NCI-H2227 (cell line): ENCODE measurements around the gene ZNF609.
A peak's percentile ranks its signal among the peaks of the same experiment; 100 is the strongest.

Experiments used
- DNase-seq: peaks from one replicate; lab custom pipeline; 2025; ENCODE audit not compliant: unreplicated experiment; lab: John Stamatoyannopoulos, UW

Gene ZNF609

DNA sequence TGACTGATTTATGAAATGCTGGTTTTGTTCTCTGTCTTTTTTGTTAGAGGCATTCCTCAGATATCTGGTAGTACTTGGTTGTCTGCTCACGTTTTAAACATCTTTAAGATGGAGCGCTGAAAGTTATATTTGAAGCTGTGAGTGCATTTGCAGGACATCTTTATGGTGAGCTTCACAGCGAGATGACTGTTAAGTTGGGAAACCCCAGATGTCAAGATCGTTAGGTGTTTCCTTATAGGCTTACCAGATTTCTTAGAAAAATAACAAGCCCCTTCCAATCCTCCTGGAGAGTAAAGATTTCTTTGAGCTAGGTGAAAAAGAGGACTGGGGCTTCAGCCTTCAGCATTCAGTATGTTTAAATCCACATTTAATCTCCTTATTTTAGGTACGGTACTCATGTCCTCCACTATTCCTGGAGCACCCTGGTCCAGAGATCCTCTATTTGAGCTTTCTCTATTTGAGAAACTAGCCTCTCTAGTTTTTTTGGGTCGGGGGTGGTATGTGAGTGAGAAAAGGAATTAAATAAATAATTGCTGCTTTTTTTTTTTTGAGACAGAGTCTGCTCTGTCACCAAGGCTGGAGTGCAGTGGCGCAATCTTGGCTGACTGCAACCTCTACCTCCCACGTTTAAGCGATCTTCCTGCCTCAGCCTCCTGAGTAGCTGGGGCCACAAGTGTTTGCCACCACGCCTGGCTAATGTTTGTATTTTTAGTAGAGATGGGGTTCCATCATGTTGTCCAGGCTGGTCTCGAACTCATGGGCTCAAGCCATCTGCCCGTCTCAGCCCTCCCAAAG lies 72.3 kb downstream of the ZNF609 start:
- DNase-seq, result no peak

DNA sequence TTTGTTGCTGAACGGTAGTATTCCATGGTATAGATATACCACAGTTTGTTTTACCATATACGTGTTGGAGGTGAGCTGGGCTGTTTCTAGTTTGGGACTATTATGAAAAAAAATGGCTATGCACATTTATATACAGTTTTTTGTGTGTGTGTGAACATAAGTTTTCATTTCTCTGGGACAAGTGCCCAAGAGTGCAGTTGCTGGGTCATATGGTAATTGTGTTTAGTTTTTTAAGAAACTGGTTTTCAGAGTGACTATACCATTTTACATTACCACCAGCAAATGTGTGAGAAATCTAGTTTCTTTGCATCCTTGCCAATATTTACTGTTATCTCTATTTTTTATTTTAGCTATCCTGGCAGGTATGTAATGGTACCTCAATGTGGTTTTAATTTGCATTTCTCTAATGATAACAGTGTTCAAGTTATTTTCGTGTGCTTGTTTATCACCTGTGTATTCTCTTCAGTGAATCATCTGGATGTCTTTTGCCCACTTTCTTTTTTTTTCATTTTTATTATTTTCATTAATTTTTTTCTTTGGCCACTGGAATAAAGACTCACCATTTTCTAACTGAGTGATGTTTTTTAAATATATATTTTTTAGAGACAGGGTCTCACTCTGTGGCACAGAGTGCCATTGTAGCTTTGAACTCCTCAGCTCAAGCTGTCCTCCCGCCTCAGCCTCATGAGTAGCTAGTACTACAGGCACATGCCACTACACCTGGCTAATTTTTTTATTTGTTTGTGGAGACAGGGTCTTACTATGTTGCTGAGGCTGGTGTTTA lies 75.3 kb downstream of the ZNF609 start:
- no peak for DNase-seq

DNA sequence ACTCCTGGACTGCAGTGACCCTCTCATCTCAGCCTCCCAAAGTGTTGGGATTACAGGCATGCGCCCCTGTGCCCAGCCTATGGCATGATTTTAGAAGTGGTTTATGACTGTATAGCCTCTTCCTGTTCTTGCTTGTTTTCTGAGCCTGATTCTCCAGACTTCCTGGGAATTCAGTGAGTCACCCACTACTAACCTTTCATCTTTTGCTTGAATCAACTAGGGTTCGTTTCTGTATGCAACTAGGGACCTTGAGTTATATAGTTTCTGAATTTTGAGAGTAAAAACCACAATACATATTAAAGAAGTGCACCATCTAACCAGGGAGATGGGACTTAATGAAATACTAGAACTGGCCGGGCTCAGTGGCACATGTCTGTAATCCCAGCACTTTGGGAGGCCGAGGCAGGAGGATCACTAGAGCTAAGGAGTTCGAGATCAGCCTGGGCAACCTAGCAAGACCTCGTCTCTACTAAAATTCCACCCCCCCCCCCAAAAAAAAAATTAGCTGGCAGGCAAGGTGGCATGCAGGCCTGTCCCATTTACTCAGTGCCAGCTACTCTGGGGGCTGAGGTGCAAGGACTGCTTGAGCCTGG lies 76.0 kb downstream of the ZNF609 start:
- no peak for DNase-seq

DNA sequence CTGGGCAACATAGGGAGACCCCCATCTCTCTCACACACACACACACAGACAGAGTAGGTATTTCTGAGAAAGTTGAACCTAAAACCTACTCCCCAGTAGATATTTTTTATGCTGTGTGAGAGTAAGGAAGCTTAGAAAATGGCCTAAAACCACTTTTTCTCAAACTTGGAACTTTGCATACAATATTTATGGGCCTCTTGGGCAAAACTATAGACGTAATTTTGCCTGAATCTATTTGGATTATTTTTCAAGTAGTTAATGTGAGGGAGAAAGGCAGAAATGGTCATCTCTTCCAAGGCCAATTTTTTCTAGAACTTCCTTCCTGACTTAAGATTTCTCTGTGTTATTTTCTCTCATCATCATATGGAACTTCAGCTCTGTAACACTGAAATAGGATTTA lies 81.7 kb downstream of the ZNF609 start:
- no peak for DNase-seq

DNA sequence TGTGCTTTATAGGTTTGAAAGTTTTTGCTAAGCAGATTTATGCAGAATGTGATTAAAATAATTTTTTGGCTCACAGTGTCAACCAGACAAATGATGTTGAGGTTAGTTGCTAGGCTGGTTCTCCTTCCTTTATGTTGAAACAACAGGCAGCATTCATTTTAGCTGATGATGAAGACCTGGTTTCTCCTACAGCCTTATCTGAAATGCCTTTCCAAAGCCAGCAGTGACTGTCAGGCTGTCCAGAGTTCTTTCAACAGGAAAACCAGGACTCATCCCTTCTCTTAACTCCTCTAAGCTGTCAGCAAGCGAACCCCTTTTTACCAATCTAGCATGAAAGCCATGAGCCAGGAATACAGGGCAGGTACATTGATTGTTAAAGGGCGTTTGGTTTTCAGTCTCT lies 84.1 kb downstream of the ZNF609 start:
- no peak for DNase-seq

DNA sequence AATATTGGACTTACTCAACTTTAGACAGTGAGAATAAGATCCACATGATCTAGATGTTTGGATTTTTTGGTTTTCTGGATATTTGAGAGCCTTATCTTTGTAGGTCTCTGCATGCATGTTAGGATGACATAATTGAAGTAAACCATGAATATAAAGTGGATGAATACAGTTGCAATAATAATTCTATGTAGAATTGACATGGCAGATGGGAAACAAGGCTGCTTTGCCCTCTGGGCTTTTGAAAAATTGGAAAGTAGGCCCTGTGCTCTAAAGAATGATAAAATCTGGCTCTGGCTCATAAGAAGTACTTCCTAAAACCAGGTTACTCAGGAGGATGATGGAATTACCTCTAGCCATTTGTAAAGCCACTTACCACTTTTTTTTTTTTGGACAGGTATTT lies 86.9 kb downstream of the ZNF609 start:
- no peak for DNase-seq

DNA sequence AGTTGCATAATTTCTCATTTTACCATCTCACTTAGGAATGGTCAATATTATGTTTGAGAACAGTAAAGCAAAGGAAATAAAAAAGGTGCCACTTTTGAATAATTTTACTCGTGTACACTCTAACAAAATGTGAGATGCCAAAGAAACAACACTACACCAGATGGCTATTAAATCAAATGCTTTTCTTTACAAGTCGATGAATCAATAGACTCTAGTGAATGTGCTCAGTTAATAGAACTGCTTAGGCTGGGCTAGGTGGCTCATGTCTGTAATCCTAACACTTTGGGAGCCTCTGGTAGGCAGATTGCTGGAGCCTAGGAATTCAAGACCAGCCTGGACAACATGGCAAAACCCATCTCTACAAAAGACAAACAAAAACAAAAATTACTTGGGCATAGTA lies 87.9 kb downstream of the ZNF609 start:
- DNase-seq, result no peak

DNA sequence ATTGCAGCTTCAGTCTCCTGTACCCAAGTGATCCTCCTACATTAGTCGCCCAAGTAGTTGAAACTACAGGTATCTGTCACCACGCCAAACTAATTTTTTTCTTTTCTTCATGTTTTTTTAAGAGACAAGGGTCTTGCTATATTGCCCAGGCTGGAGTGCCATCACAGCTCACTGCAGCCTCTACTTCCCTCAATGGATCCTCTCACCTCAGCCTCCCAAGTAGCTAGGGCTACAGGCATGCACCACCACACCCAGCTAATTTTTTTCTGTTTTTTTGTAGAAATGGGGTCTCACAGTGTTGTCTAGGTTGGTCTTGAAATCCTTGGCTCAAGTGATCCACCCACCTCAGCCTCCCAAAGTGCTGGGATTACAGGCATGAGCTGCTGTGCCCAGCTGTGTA lies 89.5 kb downstream of the ZNF609 start:
- no peak for DNase-seq

DNA sequence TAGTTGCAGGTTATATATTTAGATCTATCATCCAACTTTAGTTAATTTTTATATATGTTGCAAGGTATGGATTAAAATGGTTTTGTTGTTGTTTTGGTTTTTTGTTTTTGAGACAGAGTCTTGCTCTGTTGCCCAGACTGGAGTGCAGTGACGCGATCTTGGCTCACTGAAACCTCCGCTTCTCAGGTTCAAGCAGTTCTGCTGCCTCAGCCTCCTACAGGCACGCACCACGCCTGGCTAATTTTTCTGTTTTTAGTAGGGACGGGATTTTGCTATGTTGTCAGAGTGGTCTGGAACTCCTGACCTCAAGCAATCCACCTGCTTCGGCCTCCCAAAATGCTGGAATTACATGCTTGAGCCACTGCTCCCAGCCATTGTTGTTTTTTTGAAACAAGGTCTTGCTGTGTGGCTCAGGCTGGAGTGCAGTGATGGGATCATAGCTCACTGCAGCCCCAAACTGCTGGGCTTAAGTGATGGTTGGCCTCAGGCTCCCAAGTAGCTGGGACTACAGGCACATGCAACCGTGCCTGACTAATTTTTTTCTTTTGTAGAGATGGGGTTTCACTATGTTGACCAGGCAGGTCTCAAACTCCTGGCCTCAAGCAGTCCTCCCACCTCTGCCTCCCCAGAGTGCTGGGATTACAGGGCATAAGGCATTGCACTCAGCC lies 92.0 kb downstream of the ZNF609 start:
- no peak for DNase-seq

DNA sequence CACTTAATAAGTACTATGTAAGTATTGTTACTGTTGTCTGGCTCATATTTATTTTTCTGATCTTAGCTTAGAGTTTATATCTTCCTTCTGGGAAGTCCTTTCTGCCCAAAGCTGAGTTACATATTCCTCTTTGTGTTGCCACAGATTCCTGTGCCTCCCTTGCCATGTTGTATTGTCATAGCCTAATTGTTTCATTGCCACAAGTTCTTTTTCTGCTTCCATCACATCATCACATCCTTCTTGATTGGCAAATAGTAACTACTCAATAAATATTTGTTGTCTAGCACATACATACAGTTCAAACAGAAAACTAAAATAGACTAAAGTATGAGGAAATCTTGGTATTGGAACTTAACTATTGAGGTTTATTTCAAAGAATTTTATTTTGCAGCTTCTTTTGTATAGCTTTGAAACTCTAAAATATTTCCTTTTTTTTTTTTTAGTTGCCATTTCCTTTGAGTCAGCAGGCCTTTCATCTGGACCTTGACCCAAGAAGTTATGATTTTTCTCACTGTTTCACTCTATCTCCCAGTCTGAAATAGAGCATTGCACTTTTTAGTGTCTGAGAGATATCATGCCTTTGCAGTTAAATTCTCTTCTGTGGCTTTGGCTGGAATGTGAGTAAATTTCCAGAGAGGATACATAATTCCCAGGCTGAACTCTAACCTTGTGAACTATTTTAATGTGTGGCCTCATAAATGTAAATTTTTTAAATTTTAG lies 98.2 kb downstream of the ZNF609 start:
- no peak for DNase-seq

DNA sequence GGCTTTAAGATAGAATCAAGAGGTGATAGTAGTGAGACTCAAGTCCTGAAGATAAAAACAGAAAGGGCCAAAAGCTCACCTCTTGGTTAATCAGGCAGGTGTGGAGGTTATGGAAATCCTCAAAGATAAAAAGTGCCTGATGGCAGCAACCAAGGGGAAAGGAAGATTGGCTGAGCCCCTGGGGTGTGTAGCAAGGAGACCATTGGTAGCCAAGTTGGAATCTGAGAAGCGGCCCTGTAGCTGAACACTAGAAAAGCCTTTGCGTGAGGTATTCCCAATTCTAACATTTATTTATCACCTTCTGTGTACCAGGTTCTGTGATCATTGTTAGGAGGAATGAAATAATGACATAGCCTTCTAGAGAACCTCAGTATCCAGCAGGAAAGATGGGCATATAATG lies 98.9 kb downstream of the ZNF609 start:
- no peak for DNase-seq

DNA sequence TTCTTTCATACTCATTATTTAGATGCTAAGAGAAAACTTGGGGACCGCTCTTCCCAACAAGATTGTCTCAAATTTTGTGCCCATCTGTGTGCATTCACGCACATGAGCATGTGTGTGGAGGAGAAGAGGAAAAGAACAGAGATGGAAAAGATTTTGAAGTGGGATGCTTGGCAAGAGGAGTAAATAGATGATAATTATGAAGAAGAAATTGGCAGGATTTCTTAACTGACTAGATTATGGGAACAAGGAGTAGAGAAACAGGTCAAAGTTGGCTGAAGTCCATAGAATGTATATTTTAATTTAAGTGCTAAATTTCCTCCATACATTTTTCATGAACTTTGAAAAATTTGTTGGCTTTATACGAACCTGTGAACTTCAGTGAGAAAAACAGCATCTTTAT lies 100.1 kb downstream of the ZNF609 start:
- no peak for DNase-seq

DNA sequence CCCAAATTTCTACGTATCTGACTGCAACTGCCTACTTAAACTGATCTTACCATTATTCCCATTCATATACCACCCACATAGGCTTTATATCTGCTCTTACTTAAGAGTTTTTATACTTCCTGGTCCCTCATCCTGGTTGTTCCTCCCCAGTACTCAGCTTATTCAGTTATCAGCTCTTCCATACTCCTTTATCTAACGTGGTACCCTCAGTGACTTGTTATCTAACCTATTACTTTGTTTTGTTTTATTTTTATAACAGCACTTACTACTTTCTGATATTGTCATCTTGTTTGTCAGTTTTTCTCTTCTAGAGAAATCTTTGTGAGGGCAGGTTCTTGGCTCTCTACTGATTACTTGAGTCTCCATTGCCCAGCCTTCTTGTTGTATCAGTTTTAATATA lies 100.6 kb downstream of the ZNF609 start:
- DNase-seq, result no peak

DNA sequence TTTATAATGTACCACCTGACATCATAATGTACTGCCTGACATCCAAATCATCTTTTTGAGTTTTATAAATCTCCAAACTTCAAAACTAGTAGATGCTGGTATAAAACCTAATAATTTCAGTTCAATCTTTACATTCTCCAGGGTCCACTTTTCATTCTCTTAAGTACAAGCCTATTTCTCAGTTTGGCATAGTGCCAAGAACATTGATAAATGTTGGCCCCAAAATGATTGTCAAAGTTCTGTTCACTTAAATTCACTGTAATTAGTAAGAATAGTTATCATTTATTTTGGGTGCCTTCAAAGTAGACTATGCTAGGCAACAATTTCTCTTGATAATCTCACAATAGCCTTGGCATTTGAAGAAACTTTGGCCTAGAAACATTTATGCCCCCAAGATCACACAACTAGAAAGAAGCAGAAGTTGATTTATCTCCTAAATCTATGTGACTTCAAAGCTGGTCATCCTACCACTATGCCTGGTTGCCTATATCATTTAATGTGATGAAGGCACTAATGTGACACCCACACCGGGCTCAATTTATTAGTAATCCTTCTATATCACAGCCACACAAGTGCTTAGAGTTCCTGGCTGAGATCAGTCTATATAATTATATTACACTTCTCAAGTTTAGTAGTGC lies 101.7 kb downstream of the ZNF609 start:
- DNase-seq, result no peak

DNA sequence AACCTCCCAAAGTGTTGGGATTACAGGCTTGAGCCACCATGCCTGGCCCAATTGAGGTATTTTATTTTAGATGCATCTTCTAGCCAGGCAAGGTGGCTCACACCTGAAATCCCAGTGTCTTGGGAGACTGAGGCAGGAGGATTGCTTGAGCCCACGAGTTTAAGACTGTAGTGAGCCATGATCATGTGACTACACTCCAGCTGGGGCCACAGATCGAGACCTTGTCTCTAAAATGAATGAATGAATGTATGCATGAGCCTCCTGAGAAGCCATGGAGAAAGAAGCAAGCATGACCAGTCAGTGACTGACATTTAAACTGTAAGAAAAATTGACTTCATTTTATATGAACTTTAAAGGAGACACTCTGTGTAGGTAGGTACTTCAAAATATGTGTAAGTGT lies 105.7 kb downstream of the ZNF609 start:
- DNase-seq, result no peak

DNA sequence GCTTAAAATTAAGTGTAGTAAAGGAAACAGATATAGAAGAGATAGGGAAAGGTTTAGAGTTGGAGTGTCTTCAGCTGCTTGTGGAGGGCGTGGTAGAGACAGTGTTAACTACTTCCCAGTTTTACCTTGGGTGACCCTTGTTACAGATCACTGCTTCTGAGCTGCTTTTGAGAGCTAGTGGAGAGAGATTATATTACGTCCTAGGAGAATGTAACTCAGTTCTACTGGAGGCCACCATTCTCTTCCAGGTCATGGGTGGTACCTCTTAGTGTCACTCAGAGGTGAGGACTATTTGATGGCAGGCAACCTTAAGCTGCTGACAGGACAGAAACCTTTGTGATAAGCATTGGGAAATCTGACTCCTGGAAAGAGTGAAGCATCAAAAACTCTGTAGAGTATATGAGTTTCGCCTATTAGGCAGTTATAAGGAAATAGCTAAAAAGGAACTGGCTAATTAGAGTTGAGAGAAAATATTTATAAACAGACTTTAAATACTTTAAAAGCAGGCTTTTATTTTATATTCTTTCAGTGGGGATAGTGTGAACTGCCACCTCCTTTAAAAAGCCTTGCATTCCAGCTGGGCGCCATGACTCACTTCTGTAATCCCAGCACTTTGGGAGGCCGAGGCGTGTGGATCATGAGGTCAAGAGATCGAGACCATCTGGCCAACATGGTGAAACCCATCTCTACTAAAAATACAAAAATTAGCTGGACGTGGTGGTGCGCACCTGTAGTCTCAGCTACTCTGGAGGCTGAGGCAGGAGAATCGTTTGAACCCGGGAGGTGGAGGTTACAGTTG lies 106.5 kb downstream of the ZNF609 start:
- peak; percentile 25 for DNase-seq

DNA sequence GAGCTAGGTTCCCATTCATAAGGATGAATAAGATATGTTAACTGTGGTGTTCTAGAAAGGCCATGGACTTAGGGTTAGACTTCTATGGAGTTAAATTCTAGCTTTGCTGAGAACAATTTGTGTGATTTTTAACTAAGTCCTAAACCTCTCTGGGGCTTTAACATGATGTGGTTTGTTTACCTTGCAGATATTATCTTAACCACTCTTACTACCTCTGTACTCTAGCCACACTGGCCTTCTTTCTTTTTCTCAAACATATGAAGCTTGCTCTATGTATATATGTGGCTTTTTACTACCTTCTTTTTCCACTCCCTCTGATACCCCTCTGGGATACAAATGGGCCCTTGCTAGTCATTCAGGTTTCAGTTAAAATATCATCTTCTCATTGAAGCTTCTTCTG lies 108.4 kb downstream of the ZNF609 start:
- DNase-seq, result no peak

DNA sequence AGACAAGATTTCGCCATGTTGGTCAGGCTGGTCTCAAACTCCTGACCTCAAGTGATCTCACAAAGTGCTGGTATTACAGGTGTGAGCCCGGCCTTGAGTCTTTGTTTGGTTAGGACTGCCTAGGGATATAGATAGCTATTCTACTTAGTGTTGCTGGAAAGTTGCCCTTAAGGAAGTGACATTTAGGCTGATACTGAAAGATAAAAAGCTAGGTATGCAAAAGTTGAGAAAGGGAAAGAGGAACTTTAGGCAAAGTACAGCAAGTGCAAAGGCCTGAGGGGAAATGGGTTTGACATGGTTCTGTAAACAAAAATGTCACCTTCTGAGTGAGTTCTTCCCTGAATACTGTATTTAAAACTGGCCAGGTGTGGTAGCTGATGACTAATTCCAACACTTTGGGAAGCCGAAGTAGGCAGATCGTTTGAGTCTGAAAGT lies 111.5 kb downstream of the ZNF609 start:
- DNase-seq, result no peak

DNA sequence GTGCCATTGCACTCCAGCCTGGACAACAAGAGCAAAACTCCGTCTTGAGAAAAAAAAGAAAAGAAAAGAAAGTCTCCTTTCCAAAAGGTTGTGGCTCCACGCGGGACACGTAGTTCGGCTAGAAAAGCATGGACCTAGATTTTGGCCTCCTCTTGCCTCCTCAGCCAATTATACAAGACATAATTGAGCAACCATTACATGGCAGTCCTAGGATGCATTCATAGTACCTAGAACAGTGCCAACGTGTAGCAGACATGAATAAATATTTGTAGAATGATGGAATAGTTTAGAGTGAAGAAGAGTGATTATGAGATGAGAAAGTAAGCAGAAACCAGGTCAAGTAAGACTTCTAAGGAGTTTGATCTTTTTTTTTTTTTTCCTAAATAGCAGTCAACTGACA lies 112.5 kb downstream of the ZNF609 start:
- DNase-seq, result no peak
